HepG2 (cell line): Measurements from ENCODE around the gene ZNF771. TPM values are rescaled to one million over a fixed set of nuclear protein-coding genes. Genes with fewer than 3 reads are reported as not detected.
A peak's percentile ranks its signal among the peaks of the same experiment; 100 is the strongest.

Experiments
- CREB1 ChIP-seq, 2 experiments: fragments of 450-650 bp in 1 of 2; IDR thresholded peaks; 2 replicates each; pipeline ENCODE4 v1.6.1; 2016 to 2017; ENCODE audit warnings: control low read depth in 1 of 2, mild to moderate bottlenecking in 1 of 2, missing compliant biosample characterization in 1 of 2, missing genetic modification characterization in 1 of 2
- ELF3 ChIP-seq: IDR thresholded peaks from 2 replicates; pipeline ENCODE4 v1.6.1; 2016; ENCODE audit warnings: missing genetic modification reagents, missing compliant biosample characterization
- FOXC1 ChIP-seq: sonication (generic); formaldehyde crosslinking; IDR thresholded peaks from 2 replicates; pipeline ENCODE4 v1.8.0; 2022; ENCODE audit warnings: mild to moderate bottlenecking, missing genetic modification reagents, borderline replicate concordance
- HNRNPL ChIP-seq: fragments of 200-400 bp; formaldehyde crosslinking; IDR thresholded peaks from 2 replicates; pipeline ENCODE4 v1.6.1; 2017; ENCODE audit warnings: mild to moderate bottlenecking, low read depth, low read length
- HNRNPUL1 ChIP-seq: fragments of 200-400 bp; formaldehyde crosslinking; IDR thresholded peaks from 2 replicates; pipeline ENCODE4 v1.6.1; 2017; ENCODE audit warnings: low read depth, mild to moderate bottlenecking, low read length, moderate library complexity
- KDM3A ChIP-seq: IDR thresholded peaks from 2 replicates; pipeline ENCODE4 v1.6.1; 2018; ENCODE audit warnings: low read depth, missing compliant biosample characterization
- PCBP1 ChIP-seq: fragments of 200-400 bp; formaldehyde crosslinking; IDR thresholded peaks from 2 replicates; pipeline ENCODE4 v1.6.1; 2017; ENCODE audit warnings: mild to moderate bottlenecking, low read depth, low read length, borderline replicate concordance
- RFXANK ChIP-seq: IDR thresholded peaks from 2 replicates; pipeline ENCODE4 v1.6.1; 2016
- SIX1 ChIP-seq: sonication (generic); formaldehyde crosslinking; IDR thresholded peaks from 2 replicates; pipeline ENCODE4 v1.4.0; 2020; ENCODE audit warnings: missing genetic modification reagents, borderline replicate concordance
- TCF12 ChIP-seq, 2 experiments: fragments of 450-650 bp in 1 of 2; sonication (generic) in 1 of 2; formaldehyde crosslinking in 1 of 2; IDR thresholded peaks; 2 replicates each; pipeline versions ENCODE4 v1.6.1 to v1.8.0; 2017 to 2022; ENCODE audit warnings: antibody characterized with exemption in 1 of 2, mild to moderate bottlenecking in 1 of 2, missing genetic modification reagents in 1 of 2, moderate library complexity in 1 of 2
- ZBTB21 ChIP-seq: sonication (generic); formaldehyde crosslinking; IDR thresholded peaks from 2 replicates; pipeline ENCODE4 v1.4.0; 2020; ENCODE audit warnings: missing genetic modification reagents
- ZFP36L1 ChIP-seq: sonication (generic); formaldehyde crosslinking; IDR thresholded peaks from 2 replicates; pipeline ENCODE4 v1.8.0; 2022; ENCODE audit warnings: mild to moderate bottlenecking, missing genetic modification reagents, moderate library complexity
- ZMYM2 ChIP-seq: sonication (generic); formaldehyde crosslinking; IDR thresholded peaks from 2 replicates; pipeline ENCODE4 v1.8.0; 2022; ENCODE audit warnings: mild to moderate bottlenecking, missing genetic modification reagents
- ZNF441 ChIP-seq: sonication (generic); formaldehyde crosslinking; IDR thresholded peaks from 2 replicates; pipeline ENCODE4 v1.7.0; 2021; ENCODE audit warnings: missing genetic modification reagents, borderline replicate concordance
- ZNF775 ChIP-seq: sonication (generic); formaldehyde crosslinking; IDR thresholded peaks from 2 replicates; pipeline ENCODE4 v1.4.0; 2020; ENCODE audit warnings: missing genetic modification reagents, mild to moderate bottlenecking, moderate library complexity, borderline replicate concordance
- polyA plus RNA-seq, 8 experiments: library from polyadenylated mRNA; depleted of rRNA in 3 of 8; stranded (reverse) in 7 of 8; unstranded in 1 of 8; fragments of >200 nt; fragmentation: Illumina TruSeq in 4 of 8; extraction: Trizol in 4 of 8; gene quantifications; 2 replicates each; pipeline versions ENCODE4 v1.2.1 to v1.2.3, GENCODE V29; 2011 to 2016; ENCODE audit warnings: low read depth in 4 of 8, missing spikeins in 1 of 8, mixed read lengths in 1 of 8; ENCODE audit not compliant: insufficient read depth in 1 of 8
- total RNA-seq, 5 experiments: library from RNA; depleted of rRNA; stranded (reverse); fragments of >200 nt; fragmentation: Illumina TruSeq; extraction: Trizol; gene quantifications; 2 replicates each; pipeline ENCODE4 v1.2.3, GENCODE V29; 2016; ENCODE audit warnings: low read depth in 1 of 5
- TF ChIP-seq, protein P1 (sequence below): sonication (generic); formaldehyde crosslinking; IDR thresholded peaks from 2 replicates; pipeline ENCODE4 v1.5.0; 2020; ENCODE audit warnings: mild to moderate bottlenecking, missing genetic modification reagents, borderline replicate concordance
- TF ChIP-seq, protein P2 (sequence below): sonication (generic); formaldehyde crosslinking; IDR thresholded peaks from 2 replicates; pipeline ENCODE4 v1.4.0; 2020; ENCODE audit warnings: mild to moderate bottlenecking, low read depth, missing genetic modification reagents
- TF ChIP-seq, protein P3 (sequence below): IDR thresholded peaks from 2 replicates; pipeline ENCODE4 v1.6.1; 2018; ENCODE audit warnings: missing genetic modification reagents, mild to moderate bottlenecking, missing compliant biosample characterization
- TF ChIP-seq, protein P4 (sequence below): sonication (generic); formaldehyde crosslinking; IDR thresholded peaks from 2 replicates; pipeline ENCODE4 v1.8.1; 2023; ENCODE audit warnings: missing genetic modification reagents, mild to moderate bottlenecking, borderline replicate concordance
- TF ChIP-seq, protein P5 (sequence below): sonication (generic); formaldehyde crosslinking; IDR thresholded peaks from 2 replicates; pipeline ENCODE4 v1.5.0; 2020; ENCODE audit warnings: mild to moderate bottlenecking, missing genetic modification reagents

The ZNF771 gene
- total and polyA plus RNA-seq, 2 of the 13 experiments (the other 11 are each of a cell fraction or from before 2014, with no cell fraction given), result 5.0 to 11.8 TPM

DNA sequence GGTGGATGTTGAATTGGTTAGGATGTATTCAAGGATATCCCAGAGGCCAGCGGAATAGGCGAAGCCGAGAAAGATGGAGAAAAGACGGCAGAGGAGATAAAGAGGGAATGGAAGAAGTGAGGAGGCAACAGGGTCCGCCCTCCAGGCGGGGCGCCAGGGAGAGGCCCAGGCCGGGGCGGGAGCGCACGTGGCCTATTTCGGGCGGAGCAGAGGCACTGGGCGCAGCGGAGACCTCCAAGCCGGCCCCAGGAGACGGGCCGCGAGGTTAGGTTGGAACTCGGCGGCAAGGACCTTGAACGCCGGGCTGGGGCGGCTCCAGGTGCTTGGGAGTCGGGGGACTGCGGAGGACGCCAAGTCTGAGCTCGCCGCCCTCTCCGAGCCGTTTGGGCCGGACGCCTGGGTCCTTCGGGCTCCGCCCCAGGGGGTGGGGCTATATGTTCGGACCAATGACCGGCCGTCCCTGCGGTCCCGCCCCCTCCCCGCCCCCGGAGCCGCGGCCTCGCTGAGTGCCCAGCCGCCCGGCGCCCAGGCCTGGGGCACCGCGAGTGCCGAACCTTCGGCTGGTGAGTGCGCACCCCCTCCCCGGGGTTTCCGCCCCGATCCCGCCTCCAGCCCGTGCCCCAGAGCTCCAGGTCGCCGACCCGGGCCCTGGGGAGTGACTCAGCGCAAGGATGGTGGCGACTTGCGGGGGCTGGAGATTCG lies at the start of gene ZNF771 (continued):
- TF ChIP-seq, protein P1, sequence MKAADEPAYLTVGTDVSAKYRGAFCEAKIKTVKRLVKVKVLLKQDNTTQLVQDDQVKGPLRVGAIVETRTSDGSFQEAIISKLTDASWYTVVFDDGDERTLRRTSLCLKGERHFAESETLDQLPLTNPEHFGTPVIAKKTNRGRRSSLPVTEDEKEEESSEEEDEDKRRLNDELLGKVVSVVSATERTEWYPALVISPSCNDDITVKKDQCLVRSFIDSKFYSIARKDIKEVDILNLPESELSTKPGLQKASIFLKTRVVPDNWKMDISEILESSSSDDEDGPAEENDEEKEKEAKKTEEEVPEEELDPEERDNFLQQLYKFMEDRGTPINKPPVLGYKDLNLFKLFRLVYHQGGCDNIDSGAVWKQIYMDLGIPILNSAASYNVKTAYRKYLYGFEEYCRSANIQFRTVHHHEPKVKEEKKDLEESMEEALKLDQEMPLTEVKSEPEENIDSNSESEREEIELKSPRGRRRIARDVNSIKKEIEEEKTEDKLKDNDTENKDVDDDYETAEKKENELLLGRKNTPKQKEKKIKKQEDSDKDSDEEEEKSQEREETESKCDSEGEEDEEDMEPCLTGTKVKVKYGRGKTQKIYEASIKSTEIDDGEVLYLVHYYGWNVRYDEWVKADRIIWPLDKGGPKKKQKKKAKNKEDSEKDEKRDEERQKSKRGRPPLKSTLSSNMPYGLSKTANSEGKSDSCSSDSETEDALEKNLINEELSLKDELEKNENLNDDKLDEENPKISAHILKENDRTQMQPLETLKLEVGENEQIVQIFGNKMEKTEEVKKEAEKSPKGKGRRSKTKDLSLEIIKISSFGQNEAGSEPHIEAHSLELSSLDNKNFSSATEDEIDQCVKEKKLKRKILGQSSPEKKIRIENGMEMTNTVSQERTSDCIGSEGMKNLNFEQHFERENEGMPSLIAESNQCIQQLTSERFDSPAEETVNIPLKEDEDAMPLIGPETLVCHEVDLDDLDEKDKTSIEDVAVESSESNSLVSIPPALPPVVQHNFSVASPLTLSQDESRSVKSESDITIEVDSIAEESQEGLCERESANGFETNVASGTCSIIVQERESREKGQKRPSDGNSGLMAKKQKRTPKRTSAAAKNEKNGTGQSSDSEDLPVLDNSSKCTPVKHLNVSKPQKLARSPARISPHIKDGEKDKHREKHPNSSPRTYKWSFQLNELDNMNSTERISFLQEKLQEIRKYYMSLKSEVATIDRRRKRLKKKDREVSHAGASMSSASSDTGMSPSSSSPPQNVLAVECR (CRISPR knock-in tag), result peak; percentile 99
- TF ChIP-seq KDM3A (CRISPR knock-in tag), result no peak
- no peak for TF ChIP-seq HNRNPUL1
- no peak for TF ChIP-seq TCF12 (IDR thresholded peaks at IDR 0.05)
- peak; percentile 63; the same call in 1 of the 2 replicates for TF ChIP-seq TCF12 (CRISPR knock-in tag; IDR thresholded peaks at IDR 0.05)
- TF ChIP-seq ZBTB21 (CRISPR knock-in tag), result no peak
- TF ChIP-seq, protein P2, sequence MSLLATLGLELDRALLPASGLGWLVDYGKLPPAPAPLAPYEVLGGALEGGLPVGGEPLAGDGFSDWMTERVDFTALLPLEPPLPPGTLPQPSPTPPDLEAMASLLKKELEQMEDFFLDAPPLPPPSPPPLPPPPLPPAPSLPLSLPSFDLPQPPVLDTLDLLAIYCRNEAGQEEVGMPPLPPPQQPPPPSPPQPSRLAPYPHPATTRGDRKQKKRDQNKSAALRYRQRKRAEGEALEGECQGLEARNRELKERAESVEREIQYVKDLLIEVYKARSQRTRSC (CRISPR knock-in tag), result 0 out of 2 replicates have a peak, but pooled peaks have one; percentile 92
- peak; percentile 66; the same call in 1 of the 2 replicates for TF ChIP-seq ELF3 (CRISPR knock-in tag)
- peak; percentile 28; the same call in 1 of the 2 replicates for TF ChIP-seq ZNF441 (CRISPR knock-in tag)
- TF ChIP-seq ZFP36L1, result peak; percentile 60; the same call in 1 of the 2 replicates
- peak; percentile 77; the same call in 1 of the 2 replicates for TF ChIP-seq PCBP1
- no peak for TF ChIP-seq RFXANK (CRISPR knock-in tag)
- TF ChIP-seq FOXC1 (CRISPR knock-in tag), result peak; percentile 98
- TF ChIP-seq SIX1 (CRISPR knock-in tag), result no peak
- TF ChIP-seq, protein P3, sequence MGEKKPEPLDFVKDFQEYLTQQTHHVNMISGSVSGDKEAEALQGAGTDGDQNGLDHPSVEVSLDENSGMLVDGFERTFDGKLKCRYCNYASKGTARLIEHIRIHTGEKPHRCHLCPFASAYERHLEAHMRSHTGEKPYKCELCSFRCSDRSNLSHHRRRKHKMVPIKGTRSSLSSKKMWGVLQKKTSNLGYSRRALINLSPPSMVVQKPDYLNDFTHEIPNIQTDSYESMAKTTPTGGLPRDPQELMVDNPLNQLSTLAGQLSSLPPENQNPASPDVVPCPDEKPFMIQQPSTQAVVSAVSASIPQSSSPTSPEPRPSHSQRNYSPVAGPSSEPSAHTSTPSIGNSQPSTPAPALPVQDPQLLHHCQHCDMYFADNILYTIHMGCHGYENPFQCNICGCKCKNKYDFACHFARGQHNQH (CRISPR knock-in tag), result peak; percentile 72; the same call in 1 of the 2 replicates
- TF ChIP-seq CREB1 (IDR thresholded peaks at IDR 0.05), result no peak
- TF ChIP-seq CREB1 (CRISPR knock-in tag; IDR thresholded peaks at IDR 0.05), result no peak
- TF ChIP-seq, protein P4, sequence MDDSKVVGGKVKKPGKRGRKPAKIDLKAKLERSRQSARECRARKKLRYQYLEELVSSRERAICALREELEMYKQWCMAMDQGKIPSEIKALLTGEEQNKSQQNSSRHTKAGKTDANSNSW (CRISPR knock-in tag), result 0 out of 2 replicates have a peak, but pooled peaks have one; percentile 20
- TF ChIP-seq HNRNPL, result 0 out of 2 replicates have a peak, but pooled peaks have one; percentile 48
- TF ChIP-seq, protein P5, sequence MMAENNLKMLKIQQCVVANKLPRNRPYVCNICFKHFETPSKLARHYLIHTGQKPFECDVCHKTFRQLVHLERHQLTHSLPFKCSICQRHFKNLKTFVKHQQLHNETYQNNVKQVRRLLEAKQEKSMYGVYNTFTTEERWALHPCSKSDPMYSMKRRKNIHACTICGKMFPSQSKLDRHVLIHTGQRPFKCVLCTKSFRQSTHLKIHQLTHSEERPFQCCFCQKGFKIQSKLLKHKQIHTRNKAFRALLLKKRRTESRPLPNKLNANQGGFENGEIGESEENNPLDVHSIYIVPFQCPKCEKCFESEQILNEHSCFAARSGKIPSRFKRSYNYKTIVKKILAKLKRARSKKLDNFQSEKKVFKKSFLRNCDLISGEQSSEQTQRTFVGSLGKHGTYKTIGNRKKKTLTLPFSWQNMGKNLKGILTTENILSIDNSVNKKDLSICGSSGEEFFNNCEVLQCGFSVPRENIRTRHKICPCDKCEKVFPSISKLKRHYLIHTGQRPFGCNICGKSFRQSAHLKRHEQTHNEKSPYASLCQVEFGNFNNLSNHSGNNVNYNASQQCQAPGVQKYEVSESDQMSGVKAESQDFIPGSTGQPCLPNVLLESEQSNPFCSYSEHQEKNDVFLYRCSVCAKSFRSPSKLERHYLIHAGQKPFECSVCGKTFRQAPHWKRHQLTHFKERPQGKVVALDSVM (CRISPR knock-in tag), result peak; percentile 77
- TF ChIP-seq ZNF775 (CRISPR knock-in tag), result 0 out of 2 replicates have a peak, but pooled peaks have one; percentile 32
- TF ChIP-seq ZMYM2 (CRISPR knock-in tag), result no peak
